ENCODE results near the gene SQSTM1. TPM values are rescaled to one million over a fixed set of nuclear protein-coding genes. Genes with fewer than 3 reads are reported as not detected.

The SQSTM1 gene
- total RNA-seq, 4 donors from 2014 or later, result 416 to 877 (median 516) TPM

DNA sequence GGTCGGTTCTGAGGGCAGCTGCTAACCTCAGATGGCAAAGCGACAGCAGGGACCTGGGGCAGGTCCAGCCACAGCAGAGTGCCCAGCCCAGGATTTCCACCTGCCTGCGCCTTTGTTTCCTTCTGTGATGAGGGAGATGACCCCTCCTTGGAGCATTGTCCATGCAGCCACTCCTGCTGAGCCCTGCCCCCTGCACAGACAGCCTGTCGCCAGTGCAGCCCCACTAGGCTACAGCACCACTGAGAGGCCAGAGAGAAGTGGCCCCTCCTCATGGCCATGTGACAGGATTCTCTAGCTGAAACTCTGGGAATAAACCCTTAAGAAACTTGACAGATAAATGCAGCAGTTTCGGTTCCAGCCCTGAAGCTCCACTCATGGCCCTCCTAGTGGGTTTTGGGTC lies 48.4 kb downstream of the SQSTM1 start:
- TF ChIP-seq, protein P1, sequence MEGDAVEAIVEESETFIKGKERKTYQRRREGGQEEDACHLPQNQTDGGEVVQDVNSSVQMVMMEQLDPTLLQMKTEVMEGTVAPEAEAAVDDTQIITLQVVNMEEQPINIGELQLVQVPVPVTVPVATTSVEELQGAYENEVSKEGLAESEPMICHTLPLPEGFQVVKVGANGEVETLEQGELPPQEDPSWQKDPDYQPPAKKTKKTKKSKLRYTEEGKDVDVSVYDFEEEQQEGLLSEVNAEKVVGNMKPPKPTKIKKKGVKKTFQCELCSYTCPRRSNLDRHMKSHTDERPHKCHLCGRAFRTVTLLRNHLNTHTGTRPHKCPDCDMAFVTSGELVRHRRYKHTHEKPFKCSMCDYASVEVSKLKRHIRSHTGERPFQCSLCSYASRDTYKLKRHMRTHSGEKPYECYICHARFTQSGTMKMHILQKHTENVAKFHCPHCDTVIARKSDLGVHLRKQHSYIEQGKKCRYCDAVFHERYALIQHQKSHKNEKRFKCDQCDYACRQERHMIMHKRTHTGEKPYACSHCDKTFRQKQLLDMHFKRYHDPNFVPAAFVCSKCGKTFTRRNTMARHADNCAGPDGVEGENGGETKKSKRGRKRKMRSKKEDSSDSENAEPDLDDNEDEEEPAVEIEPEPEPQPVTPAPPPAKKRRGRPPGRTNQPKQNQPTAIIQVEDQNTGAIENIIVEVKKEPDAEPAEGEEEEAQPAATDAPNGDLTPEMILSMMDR (IDR thresholded peaks at IDR 0.05; ENCODE audit: low read depth), result no peak

DNA sequence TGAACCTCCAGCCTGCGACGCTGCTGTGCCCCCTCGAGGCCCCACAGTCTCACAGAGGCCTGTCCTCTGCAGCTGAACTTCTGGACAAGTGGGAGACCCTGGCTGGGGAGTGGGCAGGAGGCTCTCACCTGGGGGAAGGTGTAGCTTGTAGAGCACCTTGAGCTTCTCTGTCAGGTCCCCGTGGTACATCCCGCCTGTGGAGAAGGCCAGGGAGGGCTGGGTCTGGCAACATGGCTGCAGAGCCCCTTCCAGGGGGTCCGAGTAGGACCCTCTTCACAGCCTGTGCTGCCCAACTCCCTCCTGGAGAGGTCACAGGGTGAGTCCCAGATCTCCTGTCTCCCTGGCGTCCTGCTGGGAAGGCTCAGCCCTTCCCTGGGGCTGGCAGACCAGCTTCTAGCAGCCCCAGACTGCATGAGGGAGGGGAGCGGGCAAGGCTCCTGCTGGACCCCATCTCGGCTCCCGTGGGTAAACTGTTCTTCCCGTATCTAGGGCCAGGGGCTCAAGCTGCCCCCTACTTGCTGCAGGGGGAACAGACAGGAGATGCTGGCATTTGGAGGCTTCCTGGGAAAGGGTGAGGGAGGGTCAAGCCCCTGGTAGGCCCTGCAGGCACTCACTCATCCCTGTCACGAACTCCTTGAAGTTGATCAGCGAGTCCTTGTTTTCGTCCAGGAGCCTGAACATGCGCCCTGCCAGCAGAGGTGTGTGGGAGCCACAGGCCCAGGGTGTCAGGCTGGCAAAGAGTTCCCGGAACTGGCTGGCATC lies 49.1 kb downstream of the SQSTM1 start:
- TF ChIP-seq, protein P1 (IDR thresholded peaks at IDR 0.05; ENCODE audit: low read depth), result no peak

DNA sequence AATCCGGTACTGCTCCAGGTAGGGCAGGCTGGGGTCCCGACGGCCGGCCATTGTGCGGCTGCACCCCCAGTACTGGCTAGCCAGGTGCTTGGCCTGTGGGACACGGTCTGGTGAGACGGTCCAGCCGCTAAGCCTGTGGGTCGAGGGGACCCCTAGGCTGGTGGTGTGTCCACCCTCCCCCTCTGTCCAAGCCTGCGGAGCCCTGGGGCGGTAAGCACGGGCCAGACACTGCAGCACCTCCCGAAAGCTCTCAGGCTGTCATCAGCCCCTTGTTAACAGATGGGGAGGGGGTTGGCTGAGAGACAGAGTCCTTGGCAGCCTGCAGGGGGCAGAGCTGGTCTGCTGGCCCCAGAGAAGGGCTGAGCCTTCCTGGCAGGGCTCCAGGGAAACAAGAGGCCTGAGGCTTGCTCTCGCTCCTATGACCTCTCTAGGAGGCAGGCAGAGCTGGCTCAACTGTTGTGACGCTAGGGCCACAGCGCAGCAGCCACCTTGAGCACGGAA lies 49.7 kb downstream of the SQSTM1 start:
- TF ChIP-seq, protein P1 (IDR thresholded peaks at IDR 0.05; ENCODE audit: low read depth), result no peak

DNA sequence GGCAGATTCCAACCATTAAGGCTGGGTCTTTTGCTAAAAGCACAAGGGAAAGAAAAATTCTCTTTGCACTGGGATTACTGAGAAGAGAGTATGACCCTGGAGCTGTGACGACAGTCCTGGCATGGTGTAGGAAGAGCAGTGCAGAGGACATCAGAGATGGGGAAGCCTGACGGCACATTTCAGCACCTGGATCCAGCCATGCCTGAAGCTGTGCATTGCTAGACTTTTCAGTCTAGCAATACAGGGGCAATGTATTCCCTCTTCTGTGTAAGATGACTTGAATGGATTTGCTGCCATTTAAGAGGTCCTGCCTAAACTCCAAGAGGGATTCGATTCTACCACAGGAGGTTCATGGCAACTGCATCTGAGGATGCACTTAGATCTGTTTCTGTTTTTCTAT lies 50.2 kb downstream of the SQSTM1 start:
- TF ChIP-seq, protein P1 (IDR thresholded peaks at IDR 0.05; ENCODE audit: low read depth), result no peak

DNA sequence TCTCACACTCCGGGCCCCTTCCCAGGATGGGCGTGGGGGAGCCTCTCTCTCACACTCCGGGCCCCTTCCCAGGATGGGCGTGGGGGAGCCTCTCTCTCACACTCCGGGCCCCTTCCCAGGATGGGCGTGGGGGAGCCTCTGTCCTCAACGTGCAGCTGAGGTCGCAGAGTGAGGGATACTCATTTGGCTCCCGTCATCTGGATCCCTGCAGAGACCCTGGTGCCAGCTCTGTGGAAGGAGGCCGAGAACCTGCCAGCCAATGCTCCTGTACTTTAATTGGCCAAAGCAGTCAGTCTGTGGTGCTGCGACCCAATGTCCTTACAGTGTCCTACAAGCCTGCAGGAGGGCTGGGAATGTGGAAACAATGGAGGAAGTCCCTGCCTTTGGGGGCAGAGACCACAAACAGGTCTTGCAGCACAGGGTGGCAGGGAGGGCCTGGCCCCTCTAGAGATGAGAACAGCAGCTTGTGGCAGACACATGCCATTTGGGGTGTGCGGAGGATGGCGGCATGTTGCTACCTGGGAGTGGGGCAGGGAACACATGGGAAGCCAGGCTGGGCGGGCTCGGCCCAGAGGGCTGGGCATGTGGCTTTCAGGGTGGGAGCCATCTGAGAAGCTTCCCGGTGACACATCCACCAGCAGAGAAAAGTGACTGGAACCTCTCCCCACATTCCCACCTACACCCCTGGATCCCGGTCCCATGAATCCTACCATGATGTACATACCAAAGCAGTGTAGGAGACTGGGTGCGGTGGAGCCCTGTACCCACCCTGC lies 51.5 kb downstream of the SQSTM1 start:
- TF ChIP-seq, protein P1 (IDR thresholded peaks at IDR 0.05; ENCODE audit: low read depth), result no peak

DNA sequence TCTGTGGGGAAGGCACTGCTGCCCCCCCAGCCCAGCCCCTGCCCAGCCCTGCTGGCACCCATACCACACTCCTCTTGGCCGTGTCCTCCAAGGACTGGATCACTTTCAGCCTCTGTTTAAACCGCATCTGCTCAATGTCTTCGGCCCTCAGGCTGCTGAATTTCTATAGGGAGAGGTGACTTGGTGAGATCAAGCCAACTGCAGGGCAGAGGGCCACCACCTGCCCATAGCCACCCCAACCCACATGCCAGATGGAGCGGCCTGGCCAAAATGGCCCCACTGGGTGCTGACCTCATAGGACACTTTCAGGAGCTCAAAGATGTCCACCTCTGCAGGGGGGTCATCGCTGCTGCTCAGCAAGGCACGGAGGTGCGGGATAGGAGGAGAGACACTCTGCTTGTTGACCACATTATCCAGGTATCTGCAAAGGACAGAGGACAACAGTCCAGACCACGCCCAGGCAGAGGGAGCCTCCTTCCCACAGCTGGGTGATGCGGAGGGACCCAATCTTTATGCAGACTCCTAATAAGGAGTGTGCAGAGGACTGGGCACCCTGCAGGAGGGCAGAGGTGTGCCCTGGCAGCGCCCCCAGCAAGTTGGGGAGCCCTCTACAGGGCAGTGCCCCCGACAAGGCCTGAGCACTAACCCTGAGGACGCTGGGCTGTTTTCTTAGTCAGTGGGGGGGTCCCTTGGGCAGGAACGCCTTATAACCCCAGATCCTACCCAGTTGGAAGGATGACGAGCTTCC lies 52.3 kb downstream of the SQSTM1 start:
- TF ChIP-seq, protein P1 (IDR thresholded peaks at IDR 0.05; ENCODE audit: low read depth), result no peak
